DMS79 (cell line): ENCODE data around the gene HES1.

Experiments
- DNase-seq: peaks from one replicate; lab custom pipeline; 2025; lab: John Stamatoyannopoulos, UW

Gene HES1

DNA sequence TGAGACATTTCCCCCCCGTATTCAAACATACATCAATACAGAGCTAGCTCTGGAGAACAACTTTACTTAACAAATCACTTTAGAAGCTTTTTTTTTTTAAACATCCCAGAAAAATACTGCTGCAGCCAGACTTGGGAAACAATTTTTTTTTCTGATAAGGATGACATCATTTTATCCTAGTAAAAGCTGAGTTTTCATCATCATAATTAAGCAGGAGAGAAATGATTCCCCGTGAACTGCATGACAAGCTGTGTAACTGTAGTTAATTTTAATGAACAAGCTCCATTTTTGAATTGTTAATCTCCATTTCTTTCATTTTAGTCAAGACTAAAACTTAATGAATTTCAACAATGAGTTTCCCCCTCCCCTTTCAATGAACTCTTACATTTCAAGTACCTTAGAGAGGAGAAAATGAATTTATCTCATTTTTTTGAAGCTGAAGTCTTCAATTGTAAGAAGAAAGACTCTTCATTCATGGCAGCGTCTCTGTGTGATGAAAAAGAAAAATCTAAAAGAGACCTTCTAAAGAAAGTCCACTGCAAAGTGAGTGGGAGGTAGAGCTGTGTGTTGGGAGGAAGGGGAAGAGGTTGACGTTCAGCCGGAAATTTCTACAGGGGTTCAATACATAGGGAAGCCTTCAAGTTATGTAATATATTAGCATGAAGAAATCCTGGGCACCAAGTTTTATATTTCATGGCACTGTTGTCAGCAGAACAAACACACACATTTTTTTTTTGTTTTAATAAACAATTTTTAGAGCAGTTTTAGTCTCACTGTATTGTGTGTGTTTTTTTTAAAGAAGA lies 31.7 kb downstream of the HES1 start:
- DNase-seq: no peak

DNA sequence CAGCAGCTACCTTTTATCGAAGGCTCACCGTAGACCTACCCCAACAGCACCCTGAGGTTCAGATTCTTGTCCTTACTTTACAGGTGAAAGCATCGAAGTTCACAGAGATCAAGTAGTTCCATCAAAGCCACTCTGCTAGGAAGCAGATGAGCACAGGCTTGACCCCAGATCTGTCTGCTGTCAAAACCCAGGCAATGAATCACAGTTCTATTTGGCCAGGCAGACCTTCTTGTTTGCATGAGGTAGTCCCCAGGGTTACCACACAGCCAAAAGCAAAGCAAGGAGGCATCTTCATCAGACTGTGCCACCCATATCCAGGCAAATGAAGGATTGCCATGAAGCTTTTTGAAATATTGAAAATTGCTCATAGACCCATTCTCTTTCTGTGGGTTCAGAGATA lies 33.0 kb downstream of the HES1 start:
- DNase-seq: no peak

DNA sequence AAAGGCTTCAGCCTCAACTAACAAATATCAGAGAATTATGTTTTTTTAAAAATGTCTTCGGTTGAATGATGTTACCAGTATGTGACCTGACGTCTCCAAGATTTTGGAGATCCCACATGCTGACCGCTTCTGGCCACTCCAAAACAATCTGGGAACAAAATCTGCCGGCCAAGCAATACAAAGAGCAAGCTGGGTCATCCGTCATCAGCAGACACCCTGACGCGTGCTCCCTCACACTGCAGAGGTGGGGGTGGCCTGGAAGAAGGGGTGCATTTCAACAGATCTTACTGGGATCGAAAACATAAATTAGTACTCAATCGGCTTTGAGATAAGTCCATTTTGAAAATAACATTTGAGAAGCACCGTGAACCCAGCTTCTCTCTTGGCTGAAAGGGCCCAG lies 33.6 kb downstream of the HES1 start:
- no peak for DNase-seq

DNA sequence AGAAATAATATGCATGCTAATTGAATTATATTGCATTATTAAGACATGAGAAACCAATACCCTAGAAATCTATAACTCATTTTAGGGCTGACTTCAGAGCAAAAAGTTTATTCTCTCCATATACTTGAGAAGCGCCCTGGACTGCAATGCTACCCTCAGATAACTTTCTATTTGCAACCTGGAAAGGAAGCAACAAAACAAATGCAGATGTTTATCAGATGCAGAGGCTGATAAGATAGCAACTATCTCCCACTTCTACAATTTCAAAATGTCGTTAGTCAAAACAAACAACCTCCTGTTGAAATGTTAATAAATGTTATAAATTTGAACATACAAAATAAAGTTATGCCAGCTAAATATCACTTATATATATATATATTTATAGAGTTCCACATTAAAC lies 34.8 kb downstream of the HES1 start:
- DNase-seq: no peak

DNA sequence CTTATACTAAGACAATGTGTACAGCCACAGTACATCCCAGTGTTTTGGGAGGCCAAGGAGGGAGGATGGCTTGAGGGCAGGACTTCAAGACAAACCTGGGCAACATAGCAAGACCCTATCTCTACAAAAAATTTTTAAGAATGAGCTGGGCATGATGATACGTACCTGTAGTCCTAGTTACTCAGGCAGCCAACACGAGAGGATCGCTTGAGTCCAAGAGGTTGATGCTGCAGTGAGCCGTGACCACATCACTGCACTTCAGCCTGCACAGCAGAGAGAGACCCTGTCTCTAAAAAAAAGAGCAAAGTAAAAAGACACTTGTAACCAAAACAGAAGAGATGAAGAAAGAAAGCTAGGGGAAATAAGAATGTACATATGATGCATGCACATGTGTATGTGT lies 38.5 kb downstream of the HES1 start:
- DNase-seq: peak; percentile 65

DNA sequence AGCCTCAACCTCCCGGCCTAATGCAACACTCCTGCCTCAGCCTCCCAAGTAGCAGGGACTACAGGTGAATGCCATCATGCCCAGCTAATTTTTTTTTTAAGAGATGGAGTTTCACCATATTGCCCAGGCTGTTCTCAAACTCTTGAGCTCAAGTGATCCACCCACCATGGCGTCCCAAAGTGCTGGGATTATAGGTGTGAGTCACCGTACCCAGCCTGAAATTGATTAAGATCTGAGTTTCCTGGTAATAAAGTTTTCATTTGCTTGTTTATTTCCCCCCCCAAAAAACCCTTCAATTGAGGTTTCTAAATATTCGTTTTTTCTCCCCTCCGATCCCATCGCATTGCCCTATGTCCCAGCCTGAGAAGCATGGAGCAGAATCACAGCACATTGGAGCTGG lies 39.0 kb downstream of the HES1 start:
- DNase-seq: no peak

DNA sequence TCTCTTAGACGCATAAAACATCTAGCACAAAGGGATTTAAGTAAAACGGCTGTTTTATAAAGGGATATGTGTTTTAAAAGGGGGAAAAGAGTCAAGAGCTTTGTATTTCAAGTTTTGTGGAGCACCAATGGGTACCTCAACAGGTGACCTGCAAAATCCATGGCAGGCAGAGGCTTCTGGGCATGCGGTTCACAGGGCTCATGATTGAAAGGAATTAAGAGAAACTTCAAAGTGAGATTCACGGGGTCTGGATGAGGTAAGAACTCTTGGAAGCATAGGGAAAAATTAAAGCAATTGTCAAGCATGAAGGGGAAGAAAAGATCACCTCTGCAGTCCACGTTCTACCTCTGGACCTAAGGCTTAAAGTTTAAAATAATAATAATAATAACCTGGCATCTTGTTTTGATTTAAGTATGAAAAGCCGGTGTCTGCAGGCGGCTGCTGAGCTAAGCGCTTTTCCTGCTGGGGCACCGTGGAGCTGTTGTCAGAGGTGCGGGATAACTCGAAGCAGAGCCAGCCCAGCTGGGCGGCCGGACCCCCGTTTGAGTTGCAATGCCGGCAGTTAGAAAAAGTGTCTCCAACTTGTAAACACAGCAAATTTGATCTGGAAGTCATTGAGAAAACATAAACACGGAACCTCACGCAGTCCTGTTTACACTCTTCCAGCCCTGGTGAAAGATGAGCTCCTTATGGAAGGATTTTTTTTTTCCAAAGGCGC lies 40.5 kb downstream of the HES1 start:
- DNase-seq: no peak

DNA sequence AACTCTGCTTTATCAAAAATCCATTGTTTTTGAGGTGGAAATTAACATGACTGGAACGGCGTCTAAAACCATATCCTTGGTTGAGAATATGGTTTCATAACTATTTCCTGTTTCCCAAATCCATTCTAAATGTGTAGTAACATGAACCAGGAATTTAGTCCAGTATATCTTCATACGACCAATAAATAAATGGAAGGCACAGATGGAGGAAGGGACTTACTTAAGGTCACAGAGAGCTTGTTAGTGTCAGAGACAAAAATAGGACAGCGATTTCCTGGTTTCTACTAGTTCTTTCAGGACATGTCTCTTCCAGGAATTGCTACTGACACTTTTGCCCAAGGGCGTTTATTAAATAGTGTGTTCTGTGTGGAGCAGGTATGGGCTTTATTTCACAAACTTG lies 41.2 kb downstream of the HES1 start:
- DNase-seq: no peak

DNA sequence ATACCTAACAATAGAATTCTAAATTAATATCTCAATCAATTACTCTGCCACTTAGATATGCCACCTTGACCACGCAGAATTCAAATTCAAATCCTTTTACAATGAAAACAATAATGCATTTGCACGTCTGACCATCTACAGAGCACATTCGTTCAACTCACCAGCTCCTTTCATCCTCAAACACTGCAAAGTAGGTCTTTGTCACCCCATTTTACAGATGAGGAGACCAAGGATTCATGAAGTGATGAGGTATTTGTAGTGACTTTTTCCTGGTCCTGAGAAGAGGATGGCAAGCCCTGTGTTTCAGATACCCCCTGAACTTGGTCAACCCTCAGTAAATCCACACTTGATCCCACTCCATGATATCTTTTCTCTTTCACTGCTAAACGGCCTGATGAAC lies 42.2 kb downstream of the HES1 start:
- DNase-seq: no peak

DNA sequence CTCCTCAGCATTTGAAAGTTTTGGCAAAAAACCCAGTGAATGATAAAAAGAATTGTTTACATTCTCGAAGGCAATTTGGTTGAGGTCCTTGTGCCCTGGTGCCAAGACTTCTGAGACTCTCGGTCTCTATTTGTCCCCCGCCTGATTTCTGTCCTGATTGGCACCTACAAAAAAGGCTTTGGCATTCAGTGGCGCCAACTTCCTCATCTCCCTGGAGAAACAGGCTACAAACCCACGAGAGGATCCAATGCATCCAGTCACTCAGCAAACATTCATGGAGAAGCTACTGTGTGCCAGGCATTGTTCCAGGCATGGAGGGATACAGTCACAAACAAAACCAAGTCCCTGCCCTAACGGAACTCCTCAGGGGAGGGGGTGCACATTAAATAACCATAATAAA lies 42.7 kb downstream of the HES1 start:
- DNase-seq: no peak

DNA sequence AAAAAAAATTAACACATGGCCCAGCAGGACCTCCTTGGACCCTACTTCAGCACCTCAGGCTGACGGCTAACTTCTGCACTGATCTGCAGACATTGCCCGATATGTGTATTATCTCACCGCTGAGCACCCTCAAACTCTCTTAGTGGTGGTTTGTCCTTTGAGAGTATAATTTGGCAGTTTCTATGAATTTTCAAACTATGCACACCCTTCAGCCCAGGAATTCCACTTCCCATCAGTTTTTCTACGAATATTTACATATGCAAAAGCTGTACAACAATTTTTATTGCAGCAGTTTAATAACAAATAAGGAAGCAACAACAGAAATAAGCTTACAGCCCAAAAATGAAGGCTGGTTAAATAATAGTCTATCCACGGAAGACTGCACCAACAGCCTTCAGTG lies 44.6 kb downstream of the HES1 start:
- DNase-seq: no peak

DNA sequence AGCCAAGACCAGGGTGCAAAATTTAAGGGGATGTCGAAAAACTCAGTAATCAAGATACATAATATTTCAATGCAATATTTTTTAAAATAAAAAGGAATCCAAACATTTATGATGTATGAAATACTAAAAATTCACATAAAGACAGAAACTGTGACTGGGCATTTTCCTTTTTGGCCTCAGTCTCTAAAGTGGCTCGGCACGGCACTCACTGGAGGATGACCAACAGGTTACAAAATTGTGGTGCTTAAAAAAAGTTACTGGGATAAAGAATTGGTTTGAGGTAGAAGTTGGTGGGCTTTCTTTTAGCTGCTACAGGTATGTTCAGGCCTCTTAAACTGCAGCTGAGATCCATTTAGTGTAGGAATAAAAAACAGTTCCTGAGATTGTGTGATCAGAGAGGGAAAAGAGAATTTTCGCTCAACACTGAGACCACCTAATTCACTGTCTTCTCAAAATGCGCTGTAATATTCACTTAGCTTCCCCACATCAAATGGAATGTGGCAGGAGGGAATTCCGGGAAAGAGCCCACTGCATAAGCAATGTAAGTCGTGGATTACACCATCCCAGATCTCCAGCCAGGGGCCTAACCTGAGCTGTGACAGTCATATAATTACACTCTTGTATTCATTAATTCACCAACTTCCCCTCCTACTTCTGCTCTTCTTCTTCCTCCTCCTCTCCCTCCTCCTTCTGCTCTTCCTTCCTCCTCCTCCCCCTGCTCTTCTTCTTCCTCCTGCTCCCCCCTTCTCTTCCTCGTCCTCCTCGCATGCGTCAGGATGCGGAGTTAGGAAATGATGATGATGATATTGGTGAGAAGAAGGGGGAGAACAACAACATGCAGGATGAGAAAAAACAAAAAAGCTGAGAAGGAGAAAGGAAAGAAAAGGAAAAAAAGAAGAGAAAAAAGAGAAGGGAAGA lies 45.9 kb downstream of the HES1 start:
- DNase-seq: no peak

DNA sequence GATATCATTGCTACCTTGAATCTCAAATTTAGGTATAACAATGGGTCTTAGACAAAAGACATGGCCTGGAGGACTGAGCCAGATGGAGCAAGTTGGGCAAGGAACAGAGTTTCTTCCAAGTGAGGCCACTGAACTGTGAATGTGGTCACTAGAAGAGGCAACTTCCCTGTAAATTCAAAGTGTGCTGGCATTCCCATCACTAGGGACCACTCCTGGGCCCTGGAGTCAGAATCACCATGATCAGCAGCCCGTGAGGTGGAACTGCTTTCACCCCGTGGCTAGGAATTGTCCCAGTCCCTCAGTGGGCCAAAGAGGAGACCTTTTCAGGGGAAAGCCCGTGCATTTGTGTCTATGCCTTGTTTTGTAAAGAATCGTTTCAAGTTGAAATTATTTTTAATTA lies 47.3 kb downstream of the HES1 start:
- no peak for DNase-seq

DNA sequence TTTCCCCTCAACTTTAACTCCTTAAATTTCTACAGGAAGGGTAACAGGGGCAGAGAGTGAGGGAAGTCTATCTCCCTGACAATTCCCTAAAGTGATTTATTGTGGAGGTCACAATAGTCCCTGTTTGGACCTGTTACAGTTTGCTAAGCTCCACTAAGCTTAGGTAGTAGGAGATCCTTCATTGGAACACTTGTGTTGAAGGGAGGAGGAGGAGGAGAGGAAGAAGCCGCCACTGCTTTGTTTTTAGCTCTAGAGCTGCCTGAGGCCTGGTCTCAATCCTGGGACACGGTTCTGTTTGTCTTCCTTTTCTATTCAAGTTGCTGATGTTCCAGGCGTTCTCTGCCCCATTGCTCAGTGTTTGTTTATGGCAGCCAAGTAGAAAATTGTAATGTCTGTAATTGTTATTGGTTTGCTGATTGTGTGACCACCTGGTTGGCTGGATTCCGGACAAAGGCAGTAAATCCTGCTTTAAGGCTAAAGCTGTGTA lies 48.4 kb downstream of the HES1 start:
- peak; percentile 93 for DNase-seq

DNA sequence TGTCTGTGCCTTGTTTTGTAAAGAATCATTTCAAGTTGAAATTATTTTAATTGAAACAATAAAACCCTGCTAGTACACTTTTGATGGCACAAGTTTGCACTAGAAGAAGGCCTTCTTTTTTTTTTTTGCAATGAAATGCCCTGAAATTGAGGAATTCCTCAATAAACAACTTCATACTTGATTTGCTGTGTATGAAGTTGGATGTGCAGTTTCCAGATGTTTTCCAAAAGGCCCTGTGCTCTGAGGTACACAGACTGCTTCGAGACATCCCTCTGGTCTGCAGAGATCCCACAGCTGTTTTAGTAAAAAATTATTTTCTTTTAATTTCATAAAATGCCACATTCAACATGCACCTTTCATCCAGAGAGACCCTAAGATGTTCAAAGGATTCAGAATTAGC lies 48.9 kb downstream of the HES1 start:
- no peak for DNase-seq

DNA sequence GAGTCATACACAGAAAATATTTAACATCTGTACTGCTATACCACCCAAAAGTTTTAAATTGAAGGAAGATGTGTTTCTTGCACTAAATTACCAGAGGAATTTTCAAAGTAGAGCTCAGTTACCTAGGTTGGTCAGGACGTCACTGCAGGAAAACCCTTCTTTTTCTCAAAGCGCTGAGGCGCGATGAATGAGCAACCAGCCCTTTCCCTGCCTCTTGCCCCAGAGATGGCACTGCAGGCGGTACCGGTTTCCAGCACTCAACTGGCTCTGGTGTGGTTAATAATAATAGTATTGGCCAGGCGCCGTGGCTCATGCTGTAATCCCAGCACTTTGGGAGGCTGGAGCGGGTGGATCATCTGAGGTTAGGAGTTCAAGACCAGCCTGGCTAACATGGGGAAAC lies 49.3 kb downstream of the HES1 start:
- DNase-seq: peak; percentile 62

DNA sequence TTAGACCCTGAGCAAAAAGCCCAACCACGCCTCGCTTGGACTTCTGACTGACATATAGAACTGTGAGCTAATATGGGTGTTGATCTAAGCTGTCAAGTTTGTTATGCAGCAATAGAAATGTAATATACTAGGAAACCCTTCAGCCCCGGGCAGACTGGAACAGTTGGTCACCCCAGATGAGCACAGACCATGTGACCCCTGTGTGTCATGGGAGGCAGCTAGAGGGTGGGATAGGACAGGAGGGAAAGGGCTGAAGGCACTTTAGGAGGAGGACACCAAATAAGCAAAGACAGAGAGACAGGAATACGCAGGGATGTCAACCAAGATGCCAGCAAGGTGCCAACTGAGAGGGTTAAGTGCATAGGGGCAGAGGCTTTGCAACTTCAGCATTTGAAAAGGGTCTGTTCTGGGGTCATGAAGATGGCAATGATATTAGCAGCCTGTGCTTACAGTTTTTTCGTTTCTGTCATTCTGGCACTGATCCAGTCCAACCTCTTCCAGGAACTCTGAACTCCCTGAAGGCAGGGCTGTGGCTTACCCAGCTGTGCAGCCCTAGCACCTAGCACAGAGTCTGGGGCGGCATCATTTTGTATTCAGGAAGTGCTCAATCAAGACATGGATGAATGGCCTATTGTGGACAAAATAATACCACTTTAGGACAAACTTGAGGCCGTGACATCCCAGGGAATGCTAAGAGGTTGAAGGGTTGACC lies 51.4 kb downstream of the HES1 start:
- no peak for DNase-seq
